ENCODE data around the gene KEL. TPM values are rescaled to one million over a fixed set of nuclear protein-coding genes. Genes with fewer than 3 reads are reported as not detected.
A peak's percentile ranks its signal among the peaks of the same experiment; 100 is the strongest.

KEL gene
- total and polyA plus RNA-seq, 2 of the 4 experiments (the other 2 are of a cell fraction) = 0.03 TPM; not detected in 1

DNA sequence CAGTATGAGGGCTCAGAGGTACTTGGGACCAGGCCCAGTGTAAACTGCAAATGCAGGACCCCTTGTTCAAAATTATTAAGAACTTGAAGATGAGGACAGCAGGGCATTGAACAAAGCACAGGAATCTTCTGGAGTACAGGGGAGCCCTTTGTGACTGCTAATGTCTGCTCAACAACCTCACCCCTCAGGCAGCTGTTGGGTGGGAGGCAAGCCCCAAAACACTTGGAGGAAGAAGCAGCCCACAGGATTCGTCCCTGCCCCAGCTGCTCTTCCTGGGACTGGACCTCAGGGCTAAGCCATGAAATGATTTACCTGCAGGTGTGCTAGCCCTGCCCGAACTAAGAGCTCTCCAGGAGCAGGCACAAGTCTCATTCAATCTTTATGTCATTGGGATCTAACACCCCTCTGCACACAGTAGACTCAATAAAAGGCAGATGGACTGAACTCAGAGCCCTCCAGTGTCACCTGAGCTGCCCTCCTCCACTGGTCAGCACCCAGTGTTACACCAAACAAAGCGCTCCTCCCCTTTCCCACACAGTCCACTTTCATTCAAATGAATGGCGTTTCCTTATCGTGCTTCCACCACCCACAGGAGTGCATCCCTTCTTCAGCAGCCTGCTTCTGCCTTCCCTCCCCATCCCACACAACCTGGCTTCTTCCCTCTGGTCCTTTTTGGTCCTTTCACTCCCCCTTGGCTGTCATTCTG, 29.6 kb downstream of the KEL start:
- Histone ChIP-seq H2BK15ac (ENCODE audit: low read depth, low read length) (no peak overlapping the region), H2AK9ac (replicated peaks; ENCODE audit: low read depth, low read length, poor library complexity) (no peak overlapping the region), H4K91ac (ENCODE audit: insufficient read depth, low read depth, low read length) (no peak overlapping the region), H3K4ac (ENCODE audit: low read depth, low read length) (no peak overlapping the region), H3K18ac (ENCODE audit: low read depth, low read length) (no peak overlapping the region), H2AFZ (replicated peaks; ENCODE audit: low read length, poor library complexity) (peak overlapping the region; percentile 11), H2BK5ac (ENCODE audit: low read depth, low read length, poor library complexity, severe bottlenecking) (no peak overlapping the region), H3K56ac (ENCODE audit: extremely low read depth, insufficient read depth, low read length) (no peak overlapping the region), H4K8ac (ENCODE audit: low read depth in 2 of 2, low read length in 2 of 2) (no peak overlapping the region), H3K23ac (ENCODE audit: low read depth, low read length) (no peak overlapping the region), H3K4me3 (ENCODE audit: insufficient read depth, low read depth, low read length) (no peak overlapping the region), H3K27ac (ENCODE audit: insufficient read depth, low read length) (no peak overlapping the region), H3K14ac (replicated peaks; ENCODE audit: low read depth, low read length) (no peak overlapping the region), H3K9ac (ENCODE audit: low read depth, low read length) (no peak overlapping the region), H3K79me1 (ENCODE audit: low read depth in 1 of 2, low read length in 2 of 2) (no peaks in the 10 kb centered on the region), H4K5ac (ENCODE audit: low read depth, low read length) (no peak overlapping the region), H2AK5ac (ENCODE audit: low read depth, low read length) (no peak overlapping the region), H3K9me1 (ENCODE audit: insufficient read depth, low read length) (no peaks in the 10 kb centered on the region), H3K36me3 (ENCODE audit: control insufficient read depth, insufficient read depth, low read length) (no peaks in the 10 kb centered on the region), H3K4me1 (ENCODE audit: control insufficient read depth, insufficient read depth, low read length) (no peaks in the 10 kb centered on the region), H2BK20ac (ENCODE audit: low read depth, low read length) (no peak overlapping the region), H3K4me2 (ENCODE audit: low read depth, low read length) (no peak overlapping the region), H3K9me3 (ENCODE audit: control insufficient read depth, insufficient read depth, low read length) (peaks cover 14% of the 10 kb centered on the region; the same call in 1 of the 2 replicates), H3K27me3 (ENCODE audit: control insufficient read depth, insufficient read depth, low read length) (no peaks in the 10 kb centered on the region), H4K20me1 (ENCODE audit: insufficient read depth, low read length) (no peaks in the 10 kb centered on the region), H2BK120ac (ENCODE audit: low read depth, low read length) (no peak overlapping the region)
- DNase-seq (no peak), ATAC-seq (ENCODE audit: low read depth) (no peak)
- BruUV-seq (replicated peaks) = no TSS peak
- ChIA-PET CTCF (no interaction called here), POLR2A (ENCODE audit: unreplicated experiment) (no interaction called here)
- no peak for TF ChIP-seq SMC3 (IDR thresholded peaks at IDR 0.05; ENCODE audit: low read depth, low read length)
- TF ChIP-seq, protein P1, sequence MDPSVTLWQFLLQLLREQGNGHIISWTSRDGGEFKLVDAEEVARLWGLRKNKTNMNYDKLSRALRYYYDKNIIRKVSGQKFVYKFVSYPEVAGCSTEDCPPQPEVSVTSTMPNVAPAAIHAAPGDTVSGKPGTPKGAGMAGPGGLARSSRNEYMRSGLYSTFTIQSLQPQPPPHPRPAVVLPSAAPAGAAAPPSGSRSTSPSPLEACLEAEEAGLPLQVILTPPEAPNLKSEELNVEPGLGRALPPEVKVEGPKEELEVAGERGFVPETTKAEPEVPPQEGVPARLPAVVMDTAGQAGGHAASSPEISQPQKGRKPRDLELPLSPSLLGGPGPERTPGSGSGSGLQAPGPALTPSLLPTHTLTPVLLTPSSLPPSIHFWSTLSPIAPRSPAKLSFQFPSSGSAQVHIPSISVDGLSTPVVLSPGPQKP (IDR thresholded peaks at IDR 0.05; ENCODE audit: borderline replicate concordance, low read depth, low read length) = no peak
- TF ChIP-seq NFE2L2 (IDR thresholded peaks at IDR 0.05; ENCODE audit: low read depth, low read length) = no peak
- no peak for TF ChIP-seq CHD1 (IDR thresholded peaks at IDR 0.05; ENCODE audit: low read depth, low read length)
- no peak for TF ChIP-seq RFX5 (IDR thresholded peaks at IDR 0.05; ENCODE audit: low read depth, low read length)
- no peak for TF ChIP-seq POLR2A (IDR thresholded peaks at IDR 0.05; ENCODE audit: low read depth, low read length)
- no peak for TF ChIP-seq MAZ (IDR thresholded peaks at IDR 0.05; ENCODE audit: borderline replicate concordance, low read depth, low read length)
- TF ChIP-seq, protein P2, sequence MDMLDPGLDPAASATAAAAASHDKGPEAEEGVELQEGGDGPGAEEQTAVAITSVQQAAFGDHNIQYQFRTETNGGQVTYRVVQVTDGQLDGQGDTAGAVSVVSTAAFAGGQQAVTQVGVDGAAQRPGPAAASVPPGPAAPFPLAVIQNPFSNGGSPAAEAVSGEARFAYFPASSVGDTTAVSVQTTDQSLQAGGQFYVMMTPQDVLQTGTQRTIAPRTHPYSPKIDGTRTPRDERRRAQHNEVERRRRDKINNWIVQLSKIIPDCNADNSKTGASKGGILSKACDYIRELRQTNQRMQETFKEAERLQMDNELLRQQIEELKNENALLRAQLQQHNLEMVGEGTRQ (IDR thresholded peaks at IDR 0.05; ENCODE audit: low read depth, low read length) = no peak
- dilution Hi-C loops (cut with HindIII; ENCODE audit: low sequenced_read_pairs, unreplicated experiment) (no loop called here), intact Hi-C loops (cut with micrococcal nuclease) (no loop called here), in situ Hi-C loops (cut with MboI; ENCODE audit: low sequenced_read_pairs) (no loop called here)
- WGBS, 2 experiments (ENCODE audit: extremely low coverage in 2 of 2, insufficient read length in 1 of 2) = 17% methylated on average over 4 of the region's 5 CpGs; no CpG with 5 or more reads in 1 of the 2 experiments
